Suprapubic skin (tissue), 4 donors: ENCODE results near the gene BCL2A1.

ENCODE experiments used
- CTCF ChIP-seq, 2 donors: fragments of 200-600 bp in 1 of 2; fragments of 450-650 bp in 1 of 2; sonication (generic) in 1 of 2; IDR thresholded peaks; one replicate each; pipeline ENCODE4 v1.5.1; 2016 to 2019; ENCODE audit warnings: antibody characterized with exemption in 2 of 2, mild to moderate bottlenecking in 1 of 2, moderate library complexity in 1 of 2
- POLR2A ChIP-seq, 2 donors: fragments of 450-650 bp; IDR thresholded peaks; one replicate each; pipeline ENCODE4 v1.6.1; 2017; ENCODE audit warnings: antibody characterized with exemption in 2 of 2, mild to moderate bottlenecking in 2 of 2, moderate library complexity in 2 of 2
- POLR2AphosphoS5 ChIP-seq, 3 donors: sonication (generic); formaldehyde crosslinking; IDR thresholded peaks; one replicate each; pipeline ENCODE4 v1.6.1; 2017; ENCODE audit warnings: antibody characterized with exemption in 3 of 3

DNA sequence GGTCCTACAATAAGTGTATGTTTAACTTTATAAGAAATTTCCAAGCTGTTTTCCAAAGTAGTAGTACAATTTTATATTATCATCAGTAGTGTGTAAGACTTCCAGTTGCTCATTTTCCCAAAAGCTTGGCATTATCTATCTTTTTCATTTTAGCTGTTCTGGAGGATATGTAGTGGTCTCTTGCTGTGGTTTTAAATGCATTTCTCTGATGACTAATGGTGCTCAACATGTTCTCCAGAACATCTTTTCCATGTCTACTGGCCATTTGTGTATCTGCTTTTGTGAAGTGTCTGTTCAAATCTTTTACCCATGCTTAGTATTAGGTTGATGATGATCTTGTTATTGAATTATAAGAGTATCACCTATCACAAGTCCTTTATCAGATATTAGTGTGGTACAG, 13.3 kb downstream of the BCL2A1 start:
- TF ChIP-seq CTCF (IDR thresholded peaks at IDR 0.05) (no peak), POLR2A (IDR thresholded peaks at IDR 0.05) (no peak), POLR2AphosphoS5 (IDR thresholded peaks at IDR 0.05) (no peak)
